ENCODE measurements around the gene OR4D1. TPM values are rescaled to one million over a fixed set of nuclear protein-coding genes. Genes with fewer than 3 reads are reported as not detected.

The OR4D1 gene
- total RNA-seq, 1 donor from 2014 or later: not detected

- H3K79me2 ChIP-seq (ENCODE audit: insufficient read depth, low read length): no peaks in the 10 kb centered on the region
- no peaks in the 10 kb centered on the region for H4K20me1 ChIP-seq (ENCODE audit: insufficient read depth, low read length)
- no peak overlapping the region for H3K27ac Mint-ChIP-seq (ENCODE audit: unreplicated experiment)
- no peak overlapping the region for H3K4me2 ChIP-seq (ENCODE audit: low read length)
- no peaks in the 10 kb centered on the region for H3K36me3 ChIP-seq (ENCODE audit: insufficient read depth, low read length)
- no peak overlapping the region for H2AFZ ChIP-seq (ENCODE audit: low read depth, low read length)
- peaks cover 16% of the 10 kb centered on the region for H3K27me3 ChIP-seq (ENCODE audit: insufficient read depth, low read length)
- TF ChIP-seq EZH2 (IDR thresholded peaks at IDR 0.05; ENCODE audit: insufficient read depth, low read length) (no peak), CTCF (IDR thresholded peaks at IDR 0.05; ENCODE audit: insufficient read depth, low read depth, low read length) (no peak)
- no peaks in the 10 kb centered on the region for H3K4me1 ChIP-seq (ENCODE audit: insufficient read depth, low read length)
- no peak overlapping the region for H3K27ac ChIP-seq (ENCODE audit: low read depth, low read length)
- no peak for FAIRE-seq
- H3K9ac ChIP-seq (ENCODE audit: low read length): no peak overlapping the region
- peaks cover 13% of the 10 kb centered on the region for H3K9me3 Mint-ChIP-seq (ENCODE audit: unreplicated experiment)
- H3K4me3 Mint-ChIP-seq (ENCODE audit: unreplicated experiment): no peak overlapping the region
- peaks cover 27% of the 10 kb centered on the region for H3K27me3 Mint-ChIP-seq (ENCODE audit: low read depth, unreplicated experiment)
- no peak overlapping the region for H3K4me3 ChIP-seq (ENCODE audit: insufficient read depth, low read depth, low read length)
- no peaks in the 10 kb centered on the region for H3K4me1 Mint-ChIP-seq (ENCODE audit: low read depth, unreplicated experiment)
- DNase-seq (ENCODE audit: low read depth): no peak
- no peaks in the 10 kb centered on the region for H3K9me3 ChIP-seq (ENCODE audit: insufficient read depth, low read depth, low read length)
- H3K36me3 Mint-ChIP-seq (ENCODE audit: low read depth, unreplicated experiment): no peaks in the 10 kb centered on the region
These were observed 3.4 kb upstream of the OR4D1 start for GRCh38 chr17:58144801-58145200.

- H3K36me3 ChIP-seq (ENCODE audit: insufficient read depth, low read length): no peaks in the 10 kb centered on the region
- DNase-seq (ENCODE audit: low read depth): no peak
- no peak overlapping the region for H3K4me2 ChIP-seq (ENCODE audit: low read length)
- H3K9me3 Mint-ChIP-seq (ENCODE audit: unreplicated experiment): peaks cover 10% of the 10 kb centered on the region
- H3K27me3 ChIP-seq (ENCODE audit: insufficient read depth, low read length): peaks cover 26% of the 10 kb centered on the region
- H3K9ac ChIP-seq (ENCODE audit: low read length): no peak overlapping the region
- no peaks in the 10 kb centered on the region for H3K4me1 Mint-ChIP-seq (ENCODE audit: low read depth, unreplicated experiment)
- H3K4me3 ChIP-seq (ENCODE audit: insufficient read depth, low read depth, low read length): no peak overlapping the region
- H3K9me3 ChIP-seq (ENCODE audit: insufficient read depth, low read depth, low read length): no peaks in the 10 kb centered on the region
- H4K20me1 ChIP-seq (ENCODE audit: insufficient read depth, low read length): no peaks in the 10 kb centered on the region
- no peaks in the 10 kb centered on the region for H3K4me1 ChIP-seq (ENCODE audit: insufficient read depth, low read length)
- no peak overlapping the region for H2AFZ ChIP-seq (ENCODE audit: low read depth, low read length)
- H3K79me2 ChIP-seq (ENCODE audit: insufficient read depth, low read length): no peaks in the 10 kb centered on the region
- no peak for FAIRE-seq
- H3K36me3 Mint-ChIP-seq (ENCODE audit: low read depth, unreplicated experiment): no peaks in the 10 kb centered on the region
- H3K27ac ChIP-seq (ENCODE audit: low read depth, low read length): no peak overlapping the region
- H3K27ac Mint-ChIP-seq (ENCODE audit: unreplicated experiment): no peak overlapping the region
- no peak for TF ChIP-seq CTCF (IDR thresholded peaks at IDR 0.05; ENCODE audit: insufficient read depth, low read depth, low read length)
- TF ChIP-seq EZH2 (IDR thresholded peaks at IDR 0.05; ENCODE audit: insufficient read depth, low read length): no peak
- H3K27me3 Mint-ChIP-seq (ENCODE audit: low read depth, unreplicated experiment): peaks cover 45% of the 10 kb centered on the region
- H3K4me3 Mint-ChIP-seq (ENCODE audit: unreplicated experiment): no peak overlapping the region
These were observed 425 bp downstream of the OR4D1 start for GRCh38 chr17:58148609-58149008.

- H3K9me3 Mint-ChIP-seq (ENCODE audit: unreplicated experiment): peaks cover 8% of the 10 kb centered on the region
- Histone ChIP-seq H3K4me3 (ENCODE audit: insufficient read depth, low read depth, low read length) (no peak overlapping the region), H4K20me1 (ENCODE audit: insufficient read depth, low read length) (no peaks in the 10 kb centered on the region), H3K4me1 (ENCODE audit: insufficient read depth, low read length) (no peaks in the 10 kb centered on the region), H3K4me2 (ENCODE audit: low read length) (no peak overlapping the region), H3K36me3 (ENCODE audit: insufficient read depth, low read length) (no peaks in the 10 kb centered on the region), H3K9ac (ENCODE audit: low read length) (no peak overlapping the region), H3K27me3 (ENCODE audit: insufficient read depth, low read length) (peaks cover 36% of the 10 kb centered on the region), H3K79me2 (ENCODE audit: insufficient read depth, low read length) (no peaks in the 10 kb centered on the region), H3K27ac (ENCODE audit: low read depth, low read length) (no peak overlapping the region), H3K9me3 (ENCODE audit: insufficient read depth, low read depth, low read length) (no peaks in the 10 kb centered on the region), H2AFZ (ENCODE audit: low read depth, low read length) (no peak overlapping the region)
- peaks cover 57% of the 10 kb centered on the region for H3K27me3 Mint-ChIP-seq (ENCODE audit: low read depth, unreplicated experiment)
- no peaks in the 10 kb centered on the region for H3K4me1 Mint-ChIP-seq (ENCODE audit: low read depth, unreplicated experiment)
- DNase-seq (ENCODE audit: low read depth) (no peak), FAIRE-seq (no peak)
- H3K36me3 Mint-ChIP-seq (ENCODE audit: low read depth, unreplicated experiment): peaks cover under 1% of the 10 kb centered on the region
- no peak overlapping the region for H3K27ac Mint-ChIP-seq (ENCODE audit: unreplicated experiment)
- TF ChIP-seq CTCF (IDR thresholded peaks at IDR 0.05; ENCODE audit: insufficient read depth, low read depth, low read length): no peak
- TF ChIP-seq EZH2 (IDR thresholded peaks at IDR 0.05; ENCODE audit: insufficient read depth, low read length): no peak
- no peak overlapping the region for H3K4me3 Mint-ChIP-seq (ENCODE audit: unreplicated experiment)
These were observed 2.2 kb downstream of the OR4D1 start for GRCh38 chr17:58150394-58150793.
